ENCODE measurements around the gene RBPJL. TPM values are rescaled to one million over a fixed set of nuclear protein-coding genes. Genes with fewer than 3 reads are reported as not detected.
A peak's percentile ranks its signal among the peaks of the same experiment; 100 is the strongest.

The RBPJL gene
- total and polyA plus RNA-seq, 2 of the 13 experiments (the other 11 are each of a cell fraction or from before 2014, with no cell fraction given): not detected

GRCh38 chr20:45361793-45362192 lies 55.2 kb downstream of the RBPJL start:
- H3K4me3 ChIP-seq (replicated peaks in 1 of 3; ENCODE audit: insufficient read depth in 1 of 3, low read depth in 2 of 3, low read length in 3 of 3): no peak overlapping the region
- H3K4me1 ChIP-seq (ENCODE audit: insufficient read depth, low read length): peaks cover 74% of the 10 kb centered on the region
- in situ Hi-C loops (cut with HindIII; ENCODE audit: extremely low pct_ligation_motif_present, low pct_unique_long_range_greater_than_20kb): no loop called here
- no peaks in the 10 kb centered on the region; a peak in 2 of 5 replicates for H3K27me3 ChIP-seq (ENCODE audit: control insufficient read depth in 1 of 2, insufficient read depth in 2 of 2, low read length in 2 of 2)
- no TSS peak for BruUV-seq (replicated peaks)
- peaks cover 5% of the 10 kb centered on the region; the same call in 1 of the 2 replicates for H4K20me1 ChIP-seq (ENCODE audit: insufficient read depth, low read length)
- ATAC-seq (no peak), DNase-seq (ENCODE audit: low spot score) (peak; percentile 66), FAIRE-seq (peak; percentile 8)
- WGBS (ENCODE audit: low lambda C conversion rate): 45% methylated on average over 6 of the region's 6 CpGs
- H3K9ac ChIP-seq (ENCODE audit: insufficient read depth, low read depth, low read length): no peak overlapping the region
- POLR2A ChIA-PET: interaction anchor here (0.9 to 29.5 kb wide), 7 partner anchors 11 to 74 kb away, joined by 3 to 1422 read pairs (median 8); partner anchors contain the start of genes PIGT and SDC4
- H3K9me3 ChIP-seq (ENCODE audit: low read length): no peaks in the 10 kb centered on the region
- H3K27ac ChIP-seq (ENCODE audit: extremely low read length, insufficient read depth, low read length): peak overlapping the region; percentile 5
- H3K4me2 ChIP-seq (ENCODE audit: low read depth, low read length): peak overlapping the region; percentile 94
- H2AFZ ChIP-seq (ENCODE audit: low read length): no peak overlapping the region
- CTCF ChIA-PET (ENCODE audit: low intra/inter-chr PET ratio, low total read pairs): interaction anchor here (1.1 to 2.8 kb wide), 4 partner anchors 12 to 75 kb away, joined by 3 to 22 read pairs (median 8); no protein-coding TSS in a partner anchor
- intact Hi-C loops (cut with micrococcal nuclease; ENCODE audit: unreplicated experiment): loop anchor here (5.0 kb wide), 2 partner anchors 56 to 411 kb away; partner anchors contain the start of gene PIGT
- peaks cover 6 to 15% of the 10 kb centered on the region in 2 experiments; a peak in 4 of 5 replicates for H3K36me3 ChIP-seq (replicated peaks in 1 of 2; ENCODE audit: control insufficient read depth in 1 of 2, insufficient read depth in 2 of 2, low read length in 2 of 2)
- peaks cover 13% of the 10 kb centered on the region for H3K79me2 ChIP-seq (ENCODE audit: insufficient read depth, low read length)
- no peak for TF ChIP-seq SOX13 (IDR thresholded peaks at IDR 0.05)
- TF ChIP-seq SOX13 (CRISPR knock-in tag; conservative IDR thresholded peaks at IDR 0.05 in 1 of 2, IDR thresholded peaks at IDR 0.05 in 1 of 2): peak in 1 of 2 experiments; percentile 35; a peak in 1 of 4 replicates
- TF ChIP-seq, protein P1, sequence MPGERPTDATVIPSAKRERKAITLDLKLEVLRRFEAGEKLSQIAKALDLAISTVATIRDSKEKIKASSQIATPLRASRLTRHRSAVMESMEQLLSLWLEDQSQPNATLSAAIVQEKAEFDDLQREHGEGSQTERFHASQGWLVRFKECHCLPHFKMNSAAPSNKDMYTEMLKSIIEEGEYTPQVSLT (CRISPR knock-in tag; IDR thresholded peaks at IDR 0.05; ENCODE audit: borderline replicate concordance, low read depth): no peak
- TF ChIP-seq PAXIP1 (CRISPR knock-in tag; conservative IDR thresholded peaks at IDR 0.05): peak; percentile 65
- TF ChIP-seq GFI1 (CRISPR knock-in tag; IDR thresholded peaks at IDR 0.05; ENCODE audit: borderline replicate concordance): peak; percentile 55; the same call in 1 of the 2 replicates
- no peak for TF ChIP-seq POGZ (CRISPR knock-in tag; IDR thresholded peaks at IDR 0.05)
- TF ChIP-seq CREM (IDR thresholded peaks at IDR 0.05): no peak; the same call in 1 of the 2 replicates
- TF ChIP-seq CREM (CRISPR knock-in tag; IDR thresholded peaks at IDR 0.05): no peak
- TF ChIP-seq MIXL1 (CRISPR knock-in tag; IDR thresholded peaks at IDR 0.05): peak; percentile 80
- no peak for TF ChIP-seq ZFP62 (CRISPR knock-in tag; IDR thresholded peaks at IDR 0.05)
- TF ChIP-seq SOX5 (CRISPR knock-in tag; IDR thresholded peaks at IDR 0.05; ENCODE audit: borderline replicate concordance): peak; percentile 49; the same call in 1 of the 2 replicates
- 0 out of 2 replicates have a peak, but pooled peaks have one; percentile 34 for TF ChIP-seq DMAP1 (CRISPR knock-in tag; IDR thresholded peaks at IDR 0.05)
- no peak for TF ChIP-seq FOXA1 (IDR thresholded peaks at IDR 0.05)
- 0 out of 2 replicates have a peak, but pooled peaks have one; percentile 38 for TF ChIP-seq FOXA1 (CRISPR knock-in tag; IDR thresholded peaks at IDR 0.05)
- no peak for TF ChIP-seq LCORL (IDR thresholded peaks at IDR 0.05)
- peak; percentile 48; the same call in 1 of the 2 replicates for TF ChIP-seq LCORL (CRISPR knock-in tag; IDR thresholded peaks at IDR 0.05)
- peak; percentile 81; the same call in 1 of the 2 replicates for TF ChIP-seq ZNF710 (CRISPR knock-in tag; IDR thresholded peaks at IDR 0.05; ENCODE audit: borderline replicate concordance)
- peak; percentile 51; the same call in 1 of the 2 replicates for TF ChIP-seq RXRB (CRISPR knock-in tag; IDR thresholded peaks at IDR 0.05; ENCODE audit: borderline replicate concordance)
- TF ChIP-seq ZNF724P (CRISPR knock-in tag; IDR thresholded peaks at IDR 0.05; ENCODE audit: borderline replicate concordance): no peak
- no peak for TF ChIP-seq BRCA1 (CRISPR knock-in tag; IDR thresholded peaks at IDR 0.05)
- TF ChIP-seq ERF (CRISPR knock-in tag; IDR thresholded peaks at IDR 0.05): 0 out of 2 replicates have a peak, but pooled peaks have one; percentile 16
- peak; percentile 33; the same call in 1 of the 2 replicates for TF ChIP-seq NCOA2 (CRISPR knock-in tag; IDR thresholded peaks at IDR 0.05)

Measured in HepG2 (cell line).